GM19468 (cell line): ENCODE results near the gene SKOR1.

ENCODE experiments used
- ATAC-seq: cut with Tn5 transposase; IDR thresholded peaks from one replicate; pipeline ENCODE4 v1.9.1; 2021; ENCODE audit warnings: mild to moderate bottlenecking, moderate library complexity, moderate number of reproducible peaks; ENCODE audit not compliant: unreplicated experiment; ENCODE audit errors: extremely low read depth

SKOR1 gene

DNA sequence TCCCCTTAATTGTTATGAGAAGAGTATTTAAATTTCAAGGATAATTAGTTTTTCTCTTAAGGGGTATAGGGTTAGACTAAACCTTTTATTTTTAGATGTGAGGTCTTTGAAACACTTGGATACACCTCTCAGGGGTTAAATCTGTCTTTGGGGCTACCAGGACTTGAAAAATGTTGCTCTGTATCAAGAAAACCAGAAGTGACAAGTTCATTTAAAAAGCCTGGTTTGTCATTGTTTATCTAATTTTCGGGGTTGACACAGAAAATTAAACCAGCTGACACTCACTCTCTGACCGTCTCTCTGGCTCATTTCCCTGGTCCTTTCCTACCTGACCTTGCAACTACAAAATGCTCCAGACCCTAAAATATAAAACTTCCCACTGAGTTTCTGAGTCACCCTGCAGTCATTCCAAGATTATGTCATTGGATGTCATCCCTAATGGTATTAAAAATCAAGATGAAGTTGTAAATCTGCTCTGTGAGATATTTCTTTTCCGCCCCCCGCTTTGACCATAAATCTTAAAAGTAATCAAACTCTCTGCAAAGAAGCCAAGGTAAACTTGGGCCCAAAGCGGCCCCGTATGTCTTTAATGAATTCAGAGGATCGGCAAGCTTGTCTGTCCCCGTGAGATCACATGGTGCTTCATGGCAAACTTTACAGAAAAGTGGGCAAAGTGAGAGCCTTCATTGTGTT, 32.9 kb upstream of the SKOR1 start:
- no peak for ATAC-seq

DNA sequence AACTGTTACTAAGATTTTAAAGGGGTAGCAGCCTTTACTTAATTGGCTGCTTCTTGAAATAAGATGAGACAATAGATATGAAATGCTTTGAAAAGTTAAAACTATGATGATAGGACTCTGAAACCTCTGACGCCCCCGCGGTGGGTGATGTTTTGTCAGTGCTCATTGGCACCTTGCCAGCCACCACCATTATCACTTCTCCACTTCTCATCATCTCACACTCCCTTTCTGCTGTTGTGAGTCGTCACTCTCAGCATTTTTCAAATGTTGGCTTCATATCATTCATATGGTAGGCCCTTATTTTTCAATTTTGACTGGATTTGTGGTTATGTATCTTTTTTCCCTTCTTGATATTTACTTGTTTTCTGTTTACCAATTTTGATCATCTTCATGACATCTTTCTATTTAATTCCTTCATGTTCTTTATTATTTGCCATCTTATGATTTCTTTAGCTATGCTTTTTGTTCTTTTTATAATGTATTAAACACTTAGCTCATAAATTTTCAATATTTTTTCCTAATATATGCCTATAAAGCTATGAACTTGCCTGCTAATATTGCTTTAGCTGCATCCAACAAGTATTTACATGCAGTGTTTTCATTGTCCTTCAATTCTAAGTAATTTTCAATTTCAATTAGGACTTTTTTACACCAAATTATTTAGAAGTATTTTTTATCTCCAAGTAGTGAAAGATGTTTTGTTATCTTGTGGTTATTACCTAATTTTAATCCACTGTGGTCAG, 30.3 kb upstream of the SKOR1 start:
- ATAC-seq = no peak

DNA sequence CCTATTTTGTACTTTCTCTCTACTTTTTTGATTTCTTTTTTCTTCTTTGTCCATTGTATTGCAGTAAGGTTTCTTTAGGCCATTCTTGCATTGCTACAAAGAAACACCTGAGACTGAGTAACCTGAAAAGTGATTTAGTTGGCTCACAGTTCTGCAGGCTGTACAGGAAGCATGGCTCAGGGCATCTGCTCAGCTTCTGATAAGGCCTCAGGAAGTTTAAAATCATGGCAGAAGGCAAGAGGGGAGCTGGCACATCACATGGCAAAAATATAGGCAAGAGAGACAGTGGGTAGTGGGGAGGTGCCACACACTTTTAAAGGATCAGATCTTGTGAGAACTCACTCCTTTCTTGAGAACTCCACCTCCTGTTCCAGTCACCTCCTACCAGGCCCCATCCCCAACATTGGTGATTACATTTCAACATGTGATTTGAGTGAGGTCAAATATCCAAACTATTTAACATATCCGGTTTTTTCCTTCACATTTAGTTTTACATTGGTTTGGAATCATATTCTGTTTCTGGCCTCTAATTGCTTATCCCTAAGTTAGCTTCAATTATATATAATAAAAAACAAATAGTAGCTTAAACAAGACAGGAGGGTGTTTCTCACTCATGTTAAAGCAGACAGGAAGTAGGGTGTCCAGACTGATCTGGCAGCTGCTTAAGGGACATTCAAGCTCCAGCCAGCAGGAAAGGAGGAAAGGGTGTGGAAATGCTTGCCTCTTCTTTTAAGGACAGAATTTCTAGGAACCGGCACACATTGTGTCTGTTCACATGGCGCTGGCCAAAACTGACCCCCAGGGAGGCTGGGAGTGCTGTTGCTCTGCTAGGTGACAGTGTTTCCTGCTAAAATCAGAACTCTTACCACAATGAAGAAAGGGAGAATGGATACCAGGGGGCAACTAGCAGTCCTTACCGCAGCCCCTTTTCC, 28.8 kb upstream of the SKOR1 start:
- ATAC-seq = no peak

DNA sequence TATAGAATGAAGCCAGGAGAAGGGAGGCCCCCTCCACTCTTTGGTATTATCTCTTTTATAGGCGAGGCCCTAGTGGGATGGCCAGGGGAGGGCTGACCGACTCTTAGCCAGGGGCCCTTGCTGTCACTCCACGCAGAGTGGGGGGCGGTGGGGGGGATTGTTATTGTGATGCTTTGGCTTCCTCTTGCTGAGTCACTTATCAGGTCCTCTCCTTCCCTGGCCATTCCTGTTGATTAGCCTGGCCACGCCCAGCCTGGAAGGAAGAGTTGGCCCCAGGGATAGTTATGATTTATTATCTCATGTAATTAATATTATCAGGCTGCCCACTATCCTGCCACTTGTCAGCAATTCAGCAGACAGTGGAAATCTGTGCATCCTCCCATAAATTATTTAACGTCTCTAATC, 25.5 kb upstream of the SKOR1 start:
- ATAC-seq = no peak

DNA sequence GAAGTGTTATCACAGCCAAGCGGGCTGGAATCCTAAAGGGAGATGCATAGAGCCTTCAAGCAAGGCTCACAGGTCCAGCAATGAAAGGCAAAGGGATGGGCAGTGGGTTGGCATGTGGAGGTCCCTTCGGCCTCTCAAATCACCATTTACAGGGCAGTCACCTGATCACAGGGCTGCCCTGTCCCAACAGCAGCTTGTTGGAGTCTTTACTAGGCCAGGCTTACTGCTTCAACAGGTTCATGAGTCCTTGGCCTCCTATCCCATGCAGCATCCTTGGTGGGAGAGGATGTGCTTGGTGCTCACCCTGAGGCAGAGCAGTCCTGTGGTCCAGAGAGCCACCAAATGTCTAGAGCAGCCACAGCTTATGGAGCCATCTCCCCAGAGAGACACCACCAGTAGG, 24.2 kb upstream of the SKOR1 start:
- ATAC-seq = no peak

DNA sequence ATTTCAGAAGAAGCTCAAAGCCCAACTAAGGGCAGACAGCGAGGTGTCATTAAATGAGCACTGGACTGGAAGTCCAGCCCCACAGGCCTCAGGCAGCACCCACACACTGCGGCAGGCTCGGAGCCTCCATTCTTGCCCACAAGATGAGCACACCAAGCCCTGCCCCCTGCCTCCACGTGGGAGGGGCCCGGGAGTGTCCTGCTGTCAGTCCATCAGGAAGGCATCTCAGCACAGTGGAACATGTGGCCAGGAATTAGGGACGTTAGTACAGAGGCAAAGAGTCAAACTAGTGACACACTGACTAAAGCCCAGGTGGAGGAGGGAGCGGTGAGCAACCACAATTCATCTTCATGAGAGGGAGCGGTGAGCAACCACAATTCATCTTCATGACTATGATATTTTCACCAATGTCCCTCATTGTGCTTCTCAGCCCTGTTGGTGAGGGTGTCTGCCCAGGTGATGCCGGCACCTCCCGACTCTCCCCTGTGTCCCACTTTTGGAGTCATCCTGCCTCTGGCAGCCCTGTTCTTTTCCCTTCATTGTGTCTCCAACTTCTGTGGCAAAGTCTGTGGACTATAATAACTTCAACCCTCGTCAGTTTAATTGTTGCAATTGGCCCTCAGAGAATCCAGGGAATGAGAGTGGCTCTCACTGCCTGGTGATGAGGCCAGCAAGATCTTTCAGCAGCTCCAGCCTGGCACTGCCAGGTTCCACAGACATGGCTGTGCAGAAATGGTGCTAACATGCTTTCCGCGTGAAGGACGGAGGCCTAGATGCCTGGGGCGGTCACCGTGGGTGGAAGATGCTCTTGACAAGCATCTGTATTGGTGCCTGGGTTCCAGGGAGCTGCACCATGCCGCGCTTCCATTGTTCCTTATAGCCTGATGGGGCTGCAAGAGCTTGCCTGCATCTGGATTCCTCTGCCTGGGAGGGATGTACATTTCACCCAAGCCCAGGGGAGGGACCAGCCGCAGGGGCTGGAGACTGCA, 23.1 kb upstream of the SKOR1 start:
- no peak for ATAC-seq

DNA sequence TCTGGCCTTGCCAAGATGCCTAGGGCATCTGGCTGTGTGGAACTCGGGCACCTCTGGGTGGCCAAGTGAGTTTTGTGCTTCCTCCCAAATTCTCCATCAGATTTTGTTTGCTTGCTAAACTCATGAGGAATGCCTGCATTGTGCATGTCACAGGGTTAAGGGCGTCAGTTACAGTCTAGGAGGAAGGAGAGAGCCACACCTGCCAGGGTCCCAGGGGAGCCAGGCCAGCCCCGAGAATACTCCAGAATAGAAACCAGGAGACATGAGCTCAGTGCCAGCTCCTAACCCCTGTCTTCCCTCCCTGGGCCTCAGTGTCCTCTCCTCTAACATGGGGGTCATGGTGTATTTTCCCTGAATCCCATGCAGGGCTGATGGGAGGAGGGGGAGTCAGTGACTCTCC, 22.0 kb upstream of the SKOR1 start:
- no peak for ATAC-seq

DNA sequence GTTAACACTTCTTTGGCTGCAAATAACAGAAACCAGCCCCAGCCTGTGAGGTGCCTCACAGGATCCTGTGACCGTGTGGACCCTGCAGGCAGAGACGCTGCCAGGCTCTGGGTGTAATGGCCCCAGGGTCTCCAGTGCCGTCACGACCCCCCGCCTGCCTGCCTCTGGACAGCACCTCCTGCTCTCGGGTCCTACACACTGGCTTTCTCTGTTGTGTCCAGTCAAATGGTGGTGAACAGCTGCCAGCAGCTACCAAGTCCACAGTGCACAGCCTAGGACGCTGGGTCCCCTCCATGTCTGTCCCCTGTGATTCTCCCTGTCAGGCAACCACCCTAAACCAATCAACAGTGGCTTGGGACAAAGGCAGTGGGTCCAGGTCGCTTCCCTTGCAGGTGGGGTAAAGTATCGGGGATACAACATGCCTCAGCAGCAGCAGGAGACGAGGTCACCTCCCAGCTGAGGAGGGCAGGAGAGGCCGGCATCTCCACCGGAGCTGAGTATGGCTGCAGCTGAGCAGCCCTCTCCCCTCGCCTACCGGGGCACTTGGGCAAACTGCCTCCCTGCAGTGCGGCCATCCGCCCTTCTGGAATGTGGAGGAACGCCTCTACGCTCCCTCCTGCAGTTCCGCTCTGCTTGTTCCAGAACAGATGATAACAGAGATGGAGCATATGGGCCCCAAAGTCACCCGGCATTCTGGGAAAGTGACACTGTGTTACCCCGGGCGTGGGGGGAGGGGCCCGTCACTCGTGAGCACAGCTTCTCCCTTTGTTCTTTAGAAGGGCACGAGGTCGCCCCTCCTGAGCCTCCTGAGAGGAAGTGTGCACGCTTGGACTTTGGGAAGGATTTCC, 21.1 kb upstream of the SKOR1 start:
- no peak for ATAC-seq

DNA sequence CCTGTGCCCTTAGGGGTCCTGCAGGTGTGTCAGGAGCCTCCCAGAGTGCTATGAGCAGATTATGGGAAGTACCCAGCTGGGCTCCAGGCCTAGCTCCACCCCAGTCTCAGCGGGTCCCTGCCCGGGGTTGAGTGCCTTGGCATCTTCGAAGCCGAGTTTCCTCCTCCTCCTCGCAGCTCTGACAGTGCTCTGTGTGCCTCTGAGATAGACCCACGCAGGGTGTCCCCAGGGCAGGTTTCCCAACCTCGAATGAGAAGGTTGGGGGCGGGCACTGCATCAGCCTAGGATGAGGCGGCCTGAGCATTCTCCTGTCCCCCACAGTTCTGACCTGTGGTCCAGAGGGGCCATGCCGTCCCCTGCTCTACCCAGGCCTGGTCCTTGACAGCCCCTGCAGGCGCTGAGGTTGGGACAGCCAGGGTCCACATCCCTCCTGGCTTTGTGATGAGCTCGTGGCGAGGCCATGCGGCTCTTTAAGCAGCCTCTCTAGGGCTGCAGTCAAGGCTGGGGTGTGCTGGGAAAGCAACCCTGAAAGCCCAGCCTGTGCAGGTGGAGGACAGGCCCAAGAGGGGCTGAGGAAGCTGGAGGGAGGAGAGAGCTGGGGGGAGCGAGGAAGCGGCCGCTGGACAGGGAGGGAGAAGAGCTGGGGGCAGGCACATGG, 20.2 kb upstream of the SKOR1 start:
- no peak for ATAC-seq

DNA sequence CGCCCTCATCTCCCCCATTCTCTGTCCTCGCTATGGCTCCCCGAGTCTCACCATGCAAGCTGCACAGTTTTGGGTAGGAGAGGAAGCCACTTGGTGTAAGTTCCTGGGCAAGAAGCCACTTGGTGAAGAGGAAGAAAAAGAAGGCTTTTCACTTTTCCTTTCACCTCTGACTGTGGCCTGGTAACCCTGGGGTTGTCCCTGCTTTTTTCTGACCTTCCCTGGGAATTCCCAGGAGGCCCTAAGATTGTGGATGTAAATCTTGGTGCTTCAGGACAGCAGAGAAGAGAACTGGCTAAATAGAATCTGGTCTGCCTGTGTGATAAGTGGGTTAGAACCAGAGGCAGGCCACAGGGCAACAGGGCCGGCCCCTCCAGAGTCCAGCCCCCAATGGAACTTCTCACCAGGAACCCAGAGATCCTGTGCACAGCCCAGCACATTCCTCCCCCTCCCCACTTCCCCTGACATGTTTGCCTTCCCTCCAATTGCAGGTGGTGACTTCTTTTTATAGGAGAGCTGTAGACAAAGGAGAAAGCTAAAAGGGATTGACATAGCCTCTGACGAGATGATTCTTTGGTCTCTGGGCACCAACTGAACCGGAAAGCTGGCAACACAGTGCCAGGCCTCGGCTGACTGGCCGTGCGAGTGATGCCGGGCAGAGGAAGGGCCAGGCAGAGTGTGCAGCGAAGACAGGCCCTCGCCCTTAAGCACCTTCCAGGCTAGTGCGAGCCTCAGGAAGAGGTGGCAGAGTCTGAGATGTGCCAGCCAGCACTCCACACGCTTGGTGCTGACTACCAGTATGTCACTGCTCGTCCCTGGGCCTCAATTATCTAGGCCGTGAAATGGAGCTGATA, 19.4 kb upstream of the SKOR1 start:
- ATAC-seq = no peak

DNA sequence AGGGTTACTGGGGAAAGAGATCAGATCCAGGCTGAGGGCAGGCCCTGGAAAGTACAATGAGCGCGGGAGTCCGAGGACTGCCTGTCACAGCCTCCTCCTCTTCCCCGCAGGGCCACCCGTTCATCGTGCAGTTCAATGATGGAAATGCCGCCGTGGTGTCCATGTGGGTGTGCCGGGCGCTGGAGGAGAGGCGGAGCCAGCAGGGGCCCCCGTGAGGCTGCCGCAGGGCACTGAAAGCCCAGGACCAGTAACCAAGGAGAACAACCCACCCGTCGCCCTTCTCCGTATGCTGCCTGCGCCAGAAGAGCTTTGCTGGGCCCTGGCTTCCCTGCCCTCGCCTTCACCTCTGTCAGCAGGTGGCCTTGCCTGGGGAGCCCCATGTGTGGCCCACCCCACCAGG, 18.8 kb upstream of the SKOR1 start:
- no peak for ATAC-seq

DNA sequence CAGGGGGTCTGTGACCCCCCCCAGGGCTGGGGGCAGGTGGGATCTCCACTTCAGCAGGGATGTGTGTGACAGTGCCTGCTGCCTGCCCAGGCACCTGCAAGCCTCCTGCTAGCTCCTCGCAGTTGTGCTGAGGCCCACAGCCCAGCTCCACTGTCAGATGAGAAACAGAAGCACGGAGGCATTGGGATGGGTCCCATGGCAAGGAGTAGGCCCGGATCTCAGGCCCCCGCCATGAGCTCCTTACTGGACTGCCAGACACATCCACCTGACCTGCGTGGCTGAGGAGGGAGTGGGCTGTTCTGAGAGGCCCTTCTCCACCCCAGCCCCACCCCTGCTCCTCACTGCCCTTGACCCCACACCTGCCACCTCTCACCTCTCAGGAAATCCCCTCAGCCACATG, 18.2 kb upstream of the SKOR1 start:
- ATAC-seq = no peak

DNA sequence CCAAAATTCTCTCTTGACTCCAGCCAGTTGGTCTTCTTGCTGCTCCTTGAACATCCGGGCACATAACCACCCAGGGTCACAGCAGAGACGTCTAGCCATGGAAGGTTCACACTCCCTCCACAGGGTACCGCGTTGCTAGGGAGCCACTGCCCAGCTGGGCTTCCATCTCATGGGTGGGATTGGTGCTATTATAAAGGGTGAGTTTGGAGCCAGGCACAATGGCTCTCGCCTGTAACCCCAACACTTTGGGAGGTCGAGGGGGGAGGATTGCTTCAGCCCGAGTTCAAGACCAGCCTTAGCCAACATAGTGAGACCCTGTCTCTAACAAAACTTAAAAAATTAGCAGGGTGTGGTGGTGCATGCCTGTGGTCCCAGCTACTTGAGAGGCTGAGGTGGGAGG, 17.5 kb upstream of the SKOR1 start:
- ATAC-seq = no peak

DNA sequence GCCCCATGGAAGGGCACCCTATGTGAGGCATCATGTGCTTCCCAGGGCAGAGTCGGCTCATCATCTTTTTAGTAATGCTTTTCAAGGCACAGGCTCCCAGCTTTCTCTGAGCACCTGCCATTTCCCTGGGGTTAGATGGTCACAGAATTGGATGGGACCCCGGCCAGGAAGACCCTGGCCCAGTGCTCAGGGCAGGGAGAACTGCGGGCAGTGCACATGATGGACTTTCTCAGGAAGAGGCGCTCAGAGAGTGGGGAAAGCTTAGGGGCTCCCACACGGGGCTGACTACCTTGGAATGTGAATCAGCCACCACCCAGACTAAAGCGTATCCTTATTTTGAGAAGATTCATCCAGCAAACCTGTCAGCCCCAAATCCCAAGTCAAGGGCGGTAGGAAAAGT, 16.5 kb upstream of the SKOR1 start:
- ATAC-seq = no peak

DNA sequence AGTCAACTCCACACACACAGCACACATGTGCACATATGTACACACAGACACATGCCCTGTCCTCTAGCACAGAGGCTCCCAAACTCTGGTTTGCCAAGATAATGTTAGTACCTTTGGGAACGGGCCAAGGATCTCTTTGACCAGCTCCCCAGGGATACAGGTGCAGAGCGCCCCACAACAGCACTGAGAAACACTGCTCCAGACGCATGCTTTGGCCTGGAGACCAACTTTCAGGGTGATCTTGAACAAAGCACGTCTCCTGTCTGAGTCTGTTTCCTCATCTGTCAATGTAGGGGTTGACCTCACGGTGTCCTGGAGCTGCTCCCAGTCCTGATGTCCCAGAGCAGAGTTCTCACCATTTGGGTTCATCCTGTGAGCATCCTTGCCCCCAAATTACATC, 15.9 kb upstream of the SKOR1 start:
- ATAC-seq = no peak

DNA sequence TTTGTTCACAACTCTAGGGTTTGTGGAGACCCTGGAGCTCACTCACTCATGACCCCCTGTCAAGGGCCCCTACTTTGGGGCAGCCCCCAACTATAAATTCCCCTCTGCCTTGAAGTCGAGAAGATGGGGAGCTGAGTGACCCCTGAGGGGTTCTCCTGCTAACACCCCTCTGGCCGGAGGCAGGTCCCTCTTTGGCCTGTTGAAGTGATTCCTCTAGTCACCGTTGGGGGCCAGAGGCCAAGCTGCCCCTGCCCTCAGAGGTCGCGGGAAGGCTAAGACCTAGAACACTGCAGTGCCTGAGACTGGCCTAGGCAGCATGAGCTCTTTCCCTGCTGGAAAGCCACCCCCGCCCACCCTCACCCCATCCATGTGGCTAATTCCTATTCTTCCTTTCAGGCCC, 15.4 kb upstream of the SKOR1 start:
- ATAC-seq = no peak

DNA sequence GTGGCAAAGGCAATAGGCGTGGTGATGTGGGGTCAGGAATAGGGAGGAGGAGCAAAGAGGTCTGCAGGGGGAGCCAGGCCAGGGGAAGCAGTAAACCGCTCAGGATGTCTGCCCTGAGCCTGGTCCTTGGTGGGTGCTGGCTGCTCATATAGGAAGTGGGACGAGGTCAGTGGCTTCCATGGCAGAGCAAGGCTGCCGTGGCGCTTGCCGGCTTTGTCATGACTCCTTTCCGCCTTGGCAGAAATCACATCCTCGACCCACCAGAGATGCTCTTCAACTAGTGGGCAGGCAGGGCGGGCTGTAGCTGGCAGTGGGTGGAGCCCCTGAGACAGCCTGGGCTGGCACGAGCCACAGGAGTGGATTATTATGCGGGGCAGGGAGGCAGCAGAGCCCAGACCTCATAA, 13.1 kb upstream of the SKOR1 start:
- no peak for ATAC-seq
